AG09319 (cell line): ENCODE measurements around the gene FGF12.

ENCODE experiments used
- DNase-seq: peaks from one replicate; pipeline ENCODE4 v3.0.0-alpha.2; 2010; ENCODE audit warnings: low read depth; ENCODE audit errors: extremely low read depth
- TF ChIP-seq, protein P1 (sequence below): IDR thresholded peaks from 2 replicates; pipeline ENCODE4 v1.5.1; 2011; ENCODE audit warnings: low read depth, mild to moderate bottlenecking, inconsistent platforms, low read length, moderate library complexity

Gene FGF12

GRCh38 chr3:192352142-192352541, 375.2 kb downstream of the FGF12 start:
- no peak for DNase-seq
- TF ChIP-seq, protein P1, sequence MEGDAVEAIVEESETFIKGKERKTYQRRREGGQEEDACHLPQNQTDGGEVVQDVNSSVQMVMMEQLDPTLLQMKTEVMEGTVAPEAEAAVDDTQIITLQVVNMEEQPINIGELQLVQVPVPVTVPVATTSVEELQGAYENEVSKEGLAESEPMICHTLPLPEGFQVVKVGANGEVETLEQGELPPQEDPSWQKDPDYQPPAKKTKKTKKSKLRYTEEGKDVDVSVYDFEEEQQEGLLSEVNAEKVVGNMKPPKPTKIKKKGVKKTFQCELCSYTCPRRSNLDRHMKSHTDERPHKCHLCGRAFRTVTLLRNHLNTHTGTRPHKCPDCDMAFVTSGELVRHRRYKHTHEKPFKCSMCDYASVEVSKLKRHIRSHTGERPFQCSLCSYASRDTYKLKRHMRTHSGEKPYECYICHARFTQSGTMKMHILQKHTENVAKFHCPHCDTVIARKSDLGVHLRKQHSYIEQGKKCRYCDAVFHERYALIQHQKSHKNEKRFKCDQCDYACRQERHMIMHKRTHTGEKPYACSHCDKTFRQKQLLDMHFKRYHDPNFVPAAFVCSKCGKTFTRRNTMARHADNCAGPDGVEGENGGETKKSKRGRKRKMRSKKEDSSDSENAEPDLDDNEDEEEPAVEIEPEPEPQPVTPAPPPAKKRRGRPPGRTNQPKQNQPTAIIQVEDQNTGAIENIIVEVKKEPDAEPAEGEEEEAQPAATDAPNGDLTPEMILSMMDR: no peak

DNA sequence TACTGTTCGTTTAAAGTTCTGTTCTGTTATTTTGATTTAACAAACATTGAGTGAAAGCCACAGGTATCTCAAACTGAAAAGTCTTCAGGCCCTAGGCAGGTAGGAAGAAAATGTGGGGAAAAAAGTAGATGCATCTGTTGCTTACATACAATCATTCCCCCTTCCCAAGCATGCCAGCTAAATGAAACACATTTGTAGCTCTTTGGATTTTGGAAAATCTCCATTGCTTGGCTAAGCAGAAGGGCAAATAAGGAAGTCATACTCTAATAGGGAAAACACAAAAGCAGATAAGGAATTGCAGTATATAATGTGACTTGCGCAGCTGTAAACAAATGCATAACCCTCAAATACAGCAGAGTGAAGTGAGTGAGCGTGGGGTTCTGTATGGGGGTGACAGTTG, 375.9 kb downstream of the FGF12 start:
- TF ChIP-seq, protein P1: no peak
- DNase-seq: no peak

DNA sequence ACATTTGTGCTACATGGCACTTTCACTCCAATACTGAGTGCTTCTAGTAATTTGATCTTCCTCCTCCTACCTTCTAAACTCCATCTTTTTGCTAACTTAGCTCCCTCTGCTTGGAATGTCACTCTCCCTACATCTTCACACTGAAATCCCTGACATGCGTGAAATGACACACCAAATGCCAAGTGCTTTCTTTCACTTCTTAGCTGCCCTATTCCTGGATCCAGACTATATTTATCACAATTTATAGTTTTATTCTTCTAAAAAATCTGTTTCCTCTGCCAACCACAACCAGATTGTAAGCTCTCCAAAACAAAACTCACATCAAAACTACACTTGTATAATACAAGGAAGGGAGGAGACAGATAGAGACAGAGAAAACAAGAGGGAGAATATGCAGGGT, 387.3 kb downstream of the FGF12 start:
- TF ChIP-seq, protein P1: no peak
- no peak for DNase-seq

GRCh38 chr3:192339214-192339613, 388.1 kb downstream of the FGF12 start:
- DNase-seq: no peak

GRCh38 chr3:192336286-192336685, 391.1 kb downstream of the FGF12 start:
- TF ChIP-seq, protein P1: no peak
- no peak for DNase-seq

More at GRCh38 chr3:192339214-192339613, 388.1 kb downstream of the FGF12 start:
- TF ChIP-seq, protein P1: no peak

DNA sequence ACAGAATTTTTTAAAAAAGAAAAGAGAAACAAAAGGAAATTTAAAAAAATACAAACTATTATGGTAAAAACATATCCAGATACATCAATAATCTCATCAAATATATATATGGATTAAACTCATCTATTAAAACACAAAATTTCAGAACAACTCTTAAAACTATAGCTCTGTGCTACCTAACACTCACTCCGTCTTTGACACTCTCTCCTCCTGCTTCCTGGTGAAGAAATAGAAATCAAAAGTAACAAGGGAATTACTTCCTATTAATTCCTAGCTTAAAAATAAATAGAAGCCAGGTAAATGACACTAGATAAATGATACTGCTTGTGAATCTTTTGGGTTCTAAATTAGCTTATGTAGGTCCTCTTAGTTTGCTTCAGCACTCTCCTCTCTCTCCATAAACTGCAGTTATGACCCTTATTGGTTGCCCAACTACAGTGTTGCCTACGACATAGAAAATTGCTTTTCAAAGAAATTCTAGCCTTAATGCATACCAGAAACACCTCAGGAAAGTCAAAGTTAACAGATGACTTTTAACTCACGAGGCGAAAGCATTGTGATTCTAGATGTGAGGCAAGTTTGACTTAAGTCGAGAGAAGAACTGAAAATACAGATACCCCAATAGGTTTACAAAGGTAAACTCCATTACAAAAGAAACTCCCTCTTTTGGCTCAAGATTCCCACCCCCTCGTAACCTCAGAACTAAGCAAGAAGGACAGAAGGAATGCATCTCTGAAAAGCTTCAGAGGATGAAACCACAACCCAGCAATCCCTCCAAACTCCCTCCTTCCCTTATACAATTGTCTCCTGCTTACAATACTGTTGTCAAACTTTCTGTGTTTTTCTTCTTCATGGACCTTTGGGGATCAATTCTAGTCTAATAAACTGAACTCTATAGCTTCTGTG, 394.7 kb downstream of the FGF12 start:
- no peak for DNase-seq

More for the DNA sequence above, 394.7 kb downstream of the FGF12 start:
- TF ChIP-seq, protein P1: no peak
